Measurements from ENCODE around the gene PRPF6. TPM values are rescaled to one million over a fixed set of nuclear protein-coding genes. Genes with fewer than 3 reads are reported as not detected.
A peak's percentile ranks its signal among the peaks of the same experiment; 100 is the strongest.

PRPF6 gene
- total and polyA plus RNA-seq, 2 of the 13 experiments (the other 11 are each of a cell fraction or from before 2014, with no cell fraction given): 63.7 to 101 TPM

DNA sequence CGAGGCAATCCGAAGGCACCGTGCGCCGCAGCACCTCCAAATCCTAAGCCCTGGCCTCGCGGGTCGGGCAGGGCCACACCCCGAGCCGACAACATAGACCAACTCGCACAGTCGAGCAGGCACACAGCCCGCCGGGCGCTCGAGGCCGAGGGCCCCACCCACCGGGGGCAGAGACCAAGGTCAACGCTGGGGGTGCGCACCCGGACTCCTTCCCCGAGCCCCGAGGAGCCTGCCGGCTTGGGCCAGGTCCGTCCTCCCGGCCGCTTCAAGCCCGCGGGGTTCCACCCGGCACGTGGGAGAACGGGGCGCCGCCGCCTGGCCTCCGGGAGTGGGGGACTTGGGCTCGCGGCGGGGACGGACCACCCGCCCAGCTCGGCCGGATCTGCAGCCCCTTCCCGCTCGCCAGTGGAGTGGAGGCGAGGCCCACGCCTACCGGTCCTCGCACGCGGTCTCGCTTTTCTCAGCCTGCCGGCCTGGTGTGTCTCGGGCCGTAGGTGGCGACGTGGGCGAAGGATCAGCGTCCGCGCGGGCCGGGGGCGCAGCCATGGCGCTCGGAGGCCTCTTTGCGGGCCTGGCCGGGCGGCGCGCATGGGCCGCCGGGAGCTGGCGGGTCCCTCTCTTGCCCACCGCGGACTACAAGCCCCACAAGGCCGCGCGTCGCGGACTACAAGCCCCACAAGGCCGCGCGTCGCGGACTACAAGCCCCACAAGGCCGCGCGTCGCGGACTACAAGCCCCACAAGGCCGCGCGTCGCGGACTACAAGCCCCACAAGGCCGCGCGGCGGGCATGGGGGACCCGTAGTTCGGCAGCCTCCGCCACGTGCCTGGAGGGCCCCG, 24.9 kb upstream of the PRPF6 start, which contains the start of gene UCKL1 (continued):
- TF ChIP-seq, protein P1, sequence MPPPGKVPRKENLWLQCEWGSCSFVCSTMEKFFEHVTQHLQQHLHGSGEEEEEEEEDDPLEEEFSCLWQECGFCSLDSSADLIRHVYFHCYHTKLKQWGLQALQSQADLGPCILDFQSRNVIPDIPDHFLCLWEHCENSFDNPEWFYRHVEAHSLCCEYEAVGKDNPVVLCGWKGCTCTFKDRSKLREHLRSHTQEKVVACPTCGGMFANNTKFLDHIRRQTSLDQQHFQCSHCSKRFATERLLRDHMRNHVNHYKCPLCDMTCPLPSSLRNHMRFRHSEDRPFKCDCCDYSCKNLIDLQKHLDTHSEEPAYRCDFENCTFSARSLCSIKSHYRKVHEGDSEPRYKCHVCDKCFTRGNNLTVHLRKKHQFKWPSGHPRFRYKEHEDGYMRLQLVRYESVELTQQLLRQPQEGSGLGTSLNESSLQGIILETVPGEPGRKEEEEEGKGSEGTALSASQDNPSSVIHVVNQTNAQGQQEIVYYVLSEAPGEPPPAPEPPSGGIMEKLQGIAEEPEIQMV (CRISPR knock-in tag; IDR thresholded peaks at IDR 0.05; ENCODE audit: low read depth): peak; percentile 96
- TF ChIP-seq MAZ (IDR thresholded peaks at IDR 0.05; ENCODE audit: borderline replicate concordance, low read depth, low read length): peak; percentile 88
- TF ChIP-seq MAZ (CRISPR knock-in tag; IDR thresholded peaks at IDR 0.05; ENCODE audit: low read depth): peak; percentile 99
- TF ChIP-seq SMAD1 (CRISPR knock-in tag; IDR thresholded peaks at IDR 0.05; ENCODE audit: borderline replicate concordance, low read depth): peak; percentile 90; the same call in 1 of the 2 replicates
- TF ChIP-seq ZNF329 (CRISPR knock-in tag; IDR thresholded peaks at IDR 0.05; ENCODE audit: low read depth): peak; percentile 26
- peak; percentile 85 for TF ChIP-seq ELF3 (CRISPR knock-in tag; IDR thresholded peaks at IDR 0.05)
- TF ChIP-seq HNRNPUL1 (IDR thresholded peaks at IDR 0.05; ENCODE audit: low read depth, low read length): no peak; the same call in 1 of the 2 replicates
- TF ChIP-seq ZNF766 (CRISPR knock-in tag; IDR thresholded peaks at IDR 0.05; ENCODE audit: borderline replicate concordance): peak; percentile 97
- TF ChIP-seq, protein P2, sequence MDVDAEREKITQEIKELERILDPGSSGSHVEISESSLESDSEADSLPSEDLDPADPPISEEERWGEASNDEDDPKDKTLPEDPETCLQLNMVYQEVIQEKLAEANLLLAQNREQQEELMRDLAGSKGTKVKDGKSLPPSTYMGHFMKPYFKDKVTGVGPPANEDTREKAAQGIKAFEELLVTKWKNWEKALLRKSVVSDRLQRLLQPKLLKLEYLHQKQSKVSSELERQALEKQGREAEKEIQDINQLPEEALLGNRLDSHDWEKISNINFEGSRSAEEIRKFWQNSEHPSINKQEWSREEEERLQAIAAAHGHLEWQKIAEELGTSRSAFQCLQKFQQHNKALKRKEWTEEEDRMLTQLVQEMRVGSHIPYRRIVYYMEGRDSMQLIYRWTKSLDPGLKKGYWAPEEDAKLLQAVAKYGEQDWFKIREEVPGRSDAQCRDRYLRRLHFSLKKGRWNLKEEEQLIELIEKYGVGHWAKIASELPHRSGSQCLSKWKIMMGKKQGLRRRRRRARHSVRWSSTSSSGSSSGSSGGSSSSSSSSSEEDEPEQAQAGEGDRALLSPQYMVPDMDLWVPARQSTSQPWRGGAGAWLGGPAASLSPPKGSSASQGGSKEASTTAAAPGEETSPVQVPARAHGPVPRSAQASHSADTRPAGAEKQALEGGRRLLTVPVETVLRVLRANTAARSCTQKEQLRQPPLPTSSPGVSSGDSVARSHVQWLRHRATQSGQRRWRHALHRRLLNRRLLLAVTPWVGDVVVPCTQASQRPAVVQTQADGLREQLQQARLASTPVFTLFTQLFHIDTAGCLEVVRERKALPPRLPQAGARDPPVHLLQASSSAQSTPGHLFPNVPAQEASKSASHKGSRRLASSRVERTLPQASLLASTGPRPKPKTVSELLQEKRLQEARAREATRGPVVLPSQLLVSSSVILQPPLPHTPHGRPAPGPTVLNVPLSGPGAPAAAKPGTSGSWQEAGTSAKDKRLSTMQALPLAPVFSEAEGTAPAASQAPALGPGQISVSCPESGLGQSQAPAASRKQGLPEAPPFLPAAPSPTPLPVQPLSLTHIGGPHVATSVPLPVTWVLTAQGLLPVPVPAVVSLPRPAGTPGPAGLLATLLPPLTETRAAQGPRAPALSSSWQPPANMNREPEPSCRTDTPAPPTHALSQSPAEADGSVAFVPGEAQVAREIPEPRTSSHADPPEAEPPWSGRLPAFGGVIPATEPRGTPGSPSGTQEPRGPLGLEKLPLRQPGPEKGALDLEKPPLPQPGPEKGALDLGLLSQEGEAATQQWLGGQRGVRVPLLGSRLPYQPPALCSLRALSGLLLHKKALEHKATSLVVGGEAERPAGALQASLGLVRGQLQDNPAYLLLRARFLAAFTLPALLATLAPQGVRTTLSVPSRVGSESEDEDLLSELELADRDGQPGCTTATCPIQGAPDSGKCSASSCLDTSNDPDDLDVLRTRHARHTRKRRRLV (CRISPR knock-in tag; IDR thresholded peaks at IDR 0.05): no peak; the same call in none of the 2 replicates
- TF ChIP-seq, protein P3, sequence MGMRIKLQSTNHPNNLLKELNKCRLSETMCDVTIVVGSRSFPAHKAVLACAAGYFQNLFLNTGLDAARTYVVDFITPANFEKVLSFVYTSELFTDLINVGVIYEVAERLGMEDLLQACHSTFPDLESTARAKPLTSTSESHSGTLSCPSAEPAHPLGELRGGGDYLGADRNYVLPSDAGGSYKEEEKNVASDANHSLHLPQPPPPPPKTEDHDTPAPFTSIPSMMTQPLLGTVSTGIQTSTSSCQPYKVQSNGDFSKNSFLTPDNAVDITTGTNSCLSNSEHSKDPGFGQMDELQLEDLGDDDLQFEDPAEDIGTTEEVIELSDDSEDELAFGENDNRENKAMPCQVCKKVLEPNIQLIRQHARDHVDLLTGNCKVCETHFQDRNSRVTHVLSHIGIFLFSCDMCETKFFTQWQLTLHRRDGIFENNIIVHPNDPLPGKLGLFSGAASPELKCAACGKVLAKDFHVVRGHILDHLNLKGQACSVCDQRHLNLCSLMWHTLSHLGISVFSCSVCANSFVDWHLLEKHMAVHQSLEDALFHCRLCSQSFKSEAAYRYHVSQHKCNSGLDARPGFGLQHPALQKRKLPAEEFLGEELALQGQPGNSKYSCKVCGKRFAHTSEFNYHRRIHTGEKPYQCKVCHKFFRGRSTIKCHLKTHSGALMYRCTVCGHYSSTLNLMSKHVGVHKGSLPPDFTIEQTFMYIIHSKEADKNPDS (CRISPR knock-in tag; IDR thresholded peaks at IDR 0.05): peak; percentile 98
- TF ChIP-seq SOX6 (IDR thresholded peaks at IDR 0.05): no peak
- TF ChIP-seq SOX6 (CRISPR knock-in tag; IDR thresholded peaks at IDR 0.05): peak; percentile 79
- TF ChIP-seq ISX (CRISPR knock-in tag; conservative IDR thresholded peaks at IDR 0.05): peak; percentile 97
- TF ChIP-seq ZNF343 (CRISPR knock-in tag; IDR thresholded peaks at IDR 0.05): peak; percentile 99
- TF ChIP-seq, protein P4, sequence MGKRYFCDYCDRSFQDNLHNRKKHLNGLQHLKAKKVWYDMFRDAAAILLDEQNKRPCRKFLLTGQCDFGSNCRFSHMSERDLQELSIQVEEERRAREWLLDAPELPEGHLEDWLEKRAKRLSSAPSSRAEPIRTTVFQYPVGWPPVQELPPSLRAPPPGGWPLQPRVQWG (CRISPR knock-in tag; IDR thresholded peaks at IDR 0.05; ENCODE audit: borderline replicate concordance, low read depth): no peak
- TF ChIP-seq, protein P5, sequence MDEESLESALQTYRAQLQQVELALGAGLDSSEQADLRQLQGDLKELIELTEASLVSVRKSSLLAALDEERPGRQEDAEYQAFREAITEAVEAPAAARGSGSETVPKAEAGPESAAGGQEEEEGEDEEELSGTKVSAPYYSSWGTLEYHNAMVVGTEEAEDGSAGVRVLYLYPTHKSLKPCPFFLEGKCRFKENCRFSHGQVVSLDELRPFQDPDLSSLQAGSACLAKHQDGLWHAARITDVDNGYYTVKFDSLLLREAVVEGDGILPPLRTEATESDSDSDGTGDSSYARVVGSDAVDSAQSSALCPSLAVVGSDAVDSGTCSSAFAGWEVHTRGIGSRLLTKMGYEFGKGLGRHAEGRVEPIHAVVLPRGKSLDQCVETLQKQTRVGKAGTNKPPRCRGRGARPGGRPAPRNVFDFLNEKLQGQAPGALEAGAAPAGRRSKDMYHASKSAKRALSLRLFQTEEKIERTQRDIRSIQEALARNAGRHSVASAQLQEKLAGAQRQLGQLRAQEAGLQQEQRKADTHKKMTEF (CRISPR knock-in tag; IDR thresholded peaks at IDR 0.05): peak; percentile 100

Measured in HepG2 (cell line).